H1 (cell line): ENCODE measurements around the gene RTP1. TPM values are rescaled to one million over a fixed set of nuclear protein-coding genes. Genes with fewer than 3 reads are reported as not detected.

Experiments used
- CTCF ChIA-PET: fragments of 300-600 bp; sonication (Branson Sonifier 250); formaldehyde crosslinking; loops from one replicate; lab custom pipeline; 2021; ENCODE audit not compliant: partially characterized antibody; lab: Charles Lee
- POLR2A ChIA-PET: fragments of 300-600 bp; sonication (Branson Sonifier 250); formaldehyde crosslinking; loops from one replicate; lab custom pipeline; 2021; ENCODE audit warnings: inconsistent platforms; ENCODE audit not compliant: partially characterized antibody; lab: Charles Lee
- DNase-seq, 2 experiments: peaks; one replicate each; pipeline versions ENCODE4 v3.0.0 to v3.0.0-alpha.2; 2010 to 2022; ENCODE audit warnings: low spot score in 2 of 2, low read depth in 1 of 2, mixed read lengths in 1 of 2
- FAIRE-seq: peaks from 2 replicates; lab custom pipeline; 2011; peaks lifted over from hg19 to GRCh38; lab: Jason Lieb, UNC
- H2AFZ ChIP-seq: 2 replicates; pipeline ENCODE4 v1.8.1; 2012; ENCODE audit warnings: low read length, inconsistent platforms
- H2AK5ac ChIP-seq: 2 replicates; pipeline ENCODE4 v1.6.1; 2013; ENCODE audit warnings: low read depth, low read length
- H2BK120ac ChIP-seq: replicated peaks from 2 replicates; pipeline ENCODE3; 2013; ENCODE audit warnings: low read depth, low read length, inconsistent platforms
- H2BK12ac ChIP-seq: 2 replicates; pipeline ENCODE4 v1.6.1; 2013; ENCODE audit warnings: low read depth, low read length
- H2BK15ac ChIP-seq: 2 replicates; pipeline ENCODE4 v1.6.1; 2013; ENCODE audit warnings: low read length
- H2BK20ac ChIP-seq: 2 replicates; pipeline ENCODE4 v1.6.1; 2013; ENCODE audit warnings: low read length
- H2BK5ac ChIP-seq: 2 replicates; pipeline ENCODE4 v1.6.1; 2013; ENCODE audit warnings: low read depth, low read length
- H3K14ac ChIP-seq: 2 replicates; pipeline ENCODE4 v1.6.1; 2013; ENCODE audit warnings: inconsistent platforms; ENCODE audit not compliant: insufficient read length
- H3K18ac ChIP-seq: 2 replicates; pipeline ENCODE4 v1.6.1; 2013; ENCODE audit warnings: low read length; ENCODE audit errors: extremely low read depth
- H3K23ac ChIP-seq: 2 replicates; pipeline ENCODE4 v1.6.1; 2013; ENCODE audit warnings: inconsistent platforms; ENCODE audit not compliant: insufficient read length
- H3K23me2 ChIP-seq: 2 replicates; pipeline ENCODE4 v1.6.1; 2013; ENCODE audit warnings: low read depth, low read length
- H3K27ac ChIP-seq: 2 replicates; pipeline ENCODE4 v1.6.1; 2011; ENCODE audit warnings: low read depth, low read length, inconsistent platforms
- H3K27me3 ChIP-seq, 4 experiments: replicated peaks in 1 of 4; 1 replicate in 1 of 4; 2 replicates in 3 of 4; pipeline versions ENCODE4 v1.6.1 to v1.8.1; 2011 to 2013; ENCODE audit warnings: low read length in 3 of 4, mild to moderate bottlenecking in 3 of 4, inconsistent platforms in 2 of 4, mixed read lengths in 2 of 4, moderate library complexity in 1 of 4; ENCODE audit not compliant: control insufficient read depth in 3 of 4, insufficient read depth in 3 of 4; ENCODE audit errors: extremely low read depth in 1 of 4
- H3K36me3 ChIP-seq, 4 experiments: 2 replicates each; pipeline versions ENCODE4 v1.6.1 to v1.8.1; 2011 to 2013; ENCODE audit warnings: mild to moderate bottlenecking in 4 of 4, low read length in 3 of 4, moderate library complexity in 2 of 4, control low read depth in 1 of 4, inconsistent platforms in 1 of 4; ENCODE audit not compliant: insufficient read depth in 4 of 4, control insufficient read depth in 2 of 4
- H3K4ac ChIP-seq: replicated peaks from 2 replicates; pipeline ENCODE3; 2013; ENCODE audit warnings: low read length, low read depth, mixed read lengths, inconsistent platforms; ENCODE audit not compliant: insufficient read length
- H3K4me1 ChIP-seq, 4 experiments: replicated peaks in 1 of 4; 1 replicate in 1 of 4; 2 replicates in 3 of 4; pipeline versions ENCODE4 v1.6.1 to v1.8.1; 2011 to 2013; ENCODE audit warnings: low read length in 3 of 4, inconsistent platforms in 2 of 4, mixed read lengths in 1 of 4; ENCODE audit not compliant: insufficient read depth in 4 of 4, control insufficient read depth in 3 of 4
- H3K4me2 ChIP-seq, 2 experiments: 2 replicates each; pipeline versions ENCODE4 v1.6.1 to v1.8.1; 2011 to 2013; ENCODE audit warnings: low read depth in 2 of 2, low read length in 2 of 2, control low read depth in 1 of 2, inconsistent platforms in 1 of 2, mild to moderate bottlenecking in 1 of 2; ENCODE audit not compliant: insufficient read depth in 1 of 2
- H3K4me3 ChIP-seq, 4 experiments: fragments of 200-600, 300-600 bp in 1 of 4; sonication (generic), shearing (Covaris generic), sonication (Bioruptor Twin) in 1 of 4; 2 replicates each; pipeline versions ENCODE4 v1.5.1 to v1.8.1; 2011 to 2016; ENCODE audit warnings: low read length in 4 of 4, low read depth in 3 of 4, control low read depth in 2 of 4, inconsistent platforms in 2 of 4, mild to moderate bottlenecking in 2 of 4, mixed read lengths in 1 of 4, moderate library complexity in 1 of 4; ENCODE audit not compliant: insufficient read depth in 2 of 4; ENCODE audit errors: extremely low read depth in 1 of 4
- H3K56ac ChIP-seq: replicated peaks from 2 replicates; pipeline ENCODE3; 2013; ENCODE audit warnings: low read depth, mild to moderate bottlenecking, mixed read lengths, low read length, inconsistent platforms; ENCODE audit not compliant: insufficient read length
- H3K79me1 ChIP-seq: 2 replicates; pipeline ENCODE4 v1.6.1; 2013; ENCODE audit warnings: low read depth, low read length, control low read depth
- H3K79me2 ChIP-seq, 2 experiments: 2 replicates each; pipeline versions ENCODE4 v1.6.1 to v1.8.1; 2012 to 2013; ENCODE audit warnings: low read length in 2 of 2, mild to moderate bottlenecking in 2 of 2, inconsistent platforms in 1 of 2; ENCODE audit not compliant: insufficient read depth in 2 of 2, control insufficient read depth in 1 of 2
- H3K9ac ChIP-seq, 4 experiments: replicated peaks in 1 of 4; 1 replicate in 1 of 4; 2 replicates in 3 of 4; pipeline versions ENCODE4 v1.6.1 to v1.8.1; 2011 to 2013; ENCODE audit warnings: low read depth in 3 of 4, low read length in 3 of 4, control low read depth in 2 of 4, mild to moderate bottlenecking in 2 of 4, moderate library complexity in 2 of 4, inconsistent platforms in 1 of 4; ENCODE audit errors: extremely low read depth in 1 of 4
- H3K9me3 ChIP-seq, 2 experiments: 2 replicates each; pipeline versions ENCODE4 v1.6.1 to v1.8.1; 2012 to 2013; ENCODE audit warnings: mild to moderate bottlenecking in 2 of 2, moderate library complexity in 2 of 2, control low read depth in 1 of 2, inconsistent platforms in 1 of 2, low read depth in 1 of 2, low read length in 1 of 2, mixed read lengths in 1 of 2; ENCODE audit not compliant: insufficient read depth in 2 of 2
- H4K20me1 ChIP-seq, 2 experiments: replicated peaks in 1 of 2; 2 replicates each; pipeline versions ENCODE3 to v1.8.1; 2011 to 2013; ENCODE audit warnings: inconsistent platforms in 2 of 2, low read length in 2 of 2, mild to moderate bottlenecking in 1 of 2; ENCODE audit not compliant: insufficient read depth in 2 of 2, control insufficient read depth in 1 of 2
- H4K5ac ChIP-seq: 2 replicates; pipeline ENCODE4 v1.6.1; 2013; ENCODE audit warnings: low read length, low read depth, mixed read lengths, inconsistent platforms; ENCODE audit not compliant: insufficient read length
- H4K8ac ChIP-seq: 2 replicates; pipeline ENCODE4 v1.8.0; 2013; ENCODE audit warnings: mild to moderate bottlenecking, moderate library complexity, low read length, inconsistent platforms; ENCODE audit not compliant: insufficient read depth; ENCODE audit errors: extremely low read depth
- H4K91ac ChIP-seq: replicated peaks from 2 replicates; pipeline ENCODE3; 2013; ENCODE audit warnings: low read length, mixed read lengths, inconsistent platforms; ENCODE audit not compliant: insufficient read length
- CBX8 ChIP-seq: fragments of 300-800, 300-1000 bp; sonication (generic); IDR thresholded peaks from 2 replicates; pipeline ENCODE4 v1.7.1; 2016; ENCODE audit warnings: low read depth, low read length, borderline replicate concordance
- WGBS, 2 experiments: shearing (Covaris generic) in 1 of 2; methylation state at CpG; one replicate each; pipeline versions ENCODE4 v1.1.6 to v1.1.7; 2013 to 2015; ENCODE audit warnings: low lambda C conversion rate in 2 of 2, mixed read lengths in 2 of 2, inconsistent platforms in 1 of 2, low coverage in 1 of 2, missing lambda C conversion rate in 1 of 2; ENCODE audit not compliant: insufficient replicate concordance in 2 of 2, insufficient coverage in 1 of 2, insufficient read length in 1 of 2; ENCODE audit errors: extremely low coverage in 1 of 2, missing lambda C conversion rate in 1 of 2; 5-methylcytosine and 5-hydroxymethylcytosine counted together
- polyA plus RNA-seq, 7 experiments: library from polyadenylated mRNA; depleted of rRNA in 3 of 7; stranded (reverse) in 5 of 7; unstranded in 2 of 7; fragments of >200 nt in 5 of 7; fragments of 200-250 nt in 2 of 7; gene quantifications; 1 replicate in 5 of 7; 2 replicates in 1 of 7; 4 replicates in 1 of 7; pipeline versions ENCODE4 v1.2.1 to v1.2.3, GENCODE V29; 2011 to 2013; ENCODE audit warnings: missing spikeins in 2 of 7, mixed read lengths in 2 of 7
- total RNA-seq: library from RNA; stranded (reverse); fragmentation: NEBNext Ultra II Directional; extraction: Animal tissue kit (Norgen Biotek cat#: 25700); gene quantifications from 2 replicates; pipeline ENCODE4 v1.2.1, GENCODE V29; 2021

RTP1 gene
- total and polyA plus RNA-seq, 2 of the 8 experiments (the other 6 are each of a cell fraction or from before 2014, with no cell fraction given): 2.9 to 3.0 TPM

DNA sequence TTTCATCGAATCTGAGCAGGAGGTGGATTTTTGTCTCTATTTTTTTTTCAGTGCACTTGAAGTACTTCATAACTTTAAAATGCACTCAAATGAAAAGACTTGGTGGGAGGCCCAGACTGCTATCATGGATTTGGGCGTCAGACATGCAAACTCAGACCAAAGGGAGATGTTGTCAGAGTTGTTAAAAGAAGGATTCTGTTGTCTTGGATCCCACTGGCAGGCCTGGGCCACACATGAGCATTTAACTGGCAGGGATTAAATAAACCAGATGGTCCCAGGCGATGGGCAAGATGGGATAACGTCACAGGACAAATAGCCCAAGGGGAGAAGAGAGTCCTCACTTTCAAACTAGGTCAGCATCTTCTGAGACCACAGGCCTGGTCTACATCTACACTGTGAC, 15.4 kb downstream of the RTP1 start:
- Histone ChIP-seq H2BK20ac (peak overlapping the region; percentile 4; the same call in 1 of the 2 replicates), H3K18ac (no peak overlapping the region), H2AK5ac (no peak overlapping the region), H3K9me3 (peaks cover 4 to 6% of the 10 kb centered on the region in 2 experiments), H3K23me2 (no peaks in the 10 kb centered on the region), H2AFZ (no peak overlapping the region), H3K79me1 (no peaks in the 10 kb centered on the region), H2BK15ac (no peak overlapping the region), H4K20me1 (no peaks in the 10 kb centered on the region), H3K79me2 (no peaks in the 10 kb centered on the region), H4K5ac (no peak overlapping the region), H3K4ac (no peak overlapping the region), H3K27ac (no peak overlapping the region), H3K9ac (no peak overlapping the region), H3K36me3 (no peaks in the 10 kb centered on the region), H2BK12ac (no peak overlapping the region; the same call in 1 of the 2 replicates), H3K23ac (no peak overlapping the region), H2BK5ac (no peak overlapping the region), H4K8ac (no peak overlapping the region), H3K56ac (no peak overlapping the region), H3K27me3 (no peaks in the 10 kb centered on the region), H3K4me3 (no peak overlapping the region), H3K4me1 (peaks cover 3 to 14% (median 7%) of the 10 kb centered on the region in 4 experiments; a peak in 4 of 7 replicates), H3K14ac (no peak overlapping the region), H3K4me2 (no peak overlapping the region), H2BK120ac (no peak overlapping the region), H4K91ac (peak overlapping the region; percentile 4)
- no peak for DNase-seq
- WGBS, 2 experiments: 85% methylated on average over 4 of the region's 4 CpGs; no CpG with 5 or more reads in 1 of the 2 experiments
- no peak for TF ChIP-seq CBX8
- ChIA-PET POLR2A (interaction anchor here (0.6 to 2.1 kb wide), 3 partner anchors 10 to 307 kb away, joined by 3 to 5 read pairs (median 4); no protein-coding TSS in a partner anchor), CTCF (interaction anchor here (1.0 to 1.7 kb wide), 3 partner anchors 10 to 326 kb away, joined by 3 to 5 read pairs (median 4); no protein-coding TSS in a partner anchor)
- no peak for FAIRE-seq
